ENCODE results near the gene KRT71.

- TF ChIP-seq MYC (IDR thresholded peaks at IDR 0.05; ENCODE audit: low read depth, low read length) (no peak), CTCF (IDR thresholded peaks at IDR 0.05; ENCODE audit: low read depth, low read length) (no peak), POLR2A (IDR thresholded peaks at IDR 0.05; ENCODE audit: extremely low read depth, insufficient read length) (no peak)
Observed at GRCh38 chr12:52580496-52580895, 27.6 kb upstream of the KRT71 start.
